GM19099 (cell line): ENCODE data around the gene ZNF608.

ENCODE experiments used
- POLR2A ChIP-seq: IDR thresholded peaks from 3 replicates; pipeline ENCODE4 v1.6.1; 2011; ENCODE audit warnings: low read depth; ENCODE audit not compliant: insufficient read length; ENCODE audit errors: extremely low read depth

The ZNF608 gene

GRCh38 chr5:124714910-124715309 lies 31.5 kb downstream of the ZNF608 start:
- TF ChIP-seq POLR2A: no peak

DNA sequence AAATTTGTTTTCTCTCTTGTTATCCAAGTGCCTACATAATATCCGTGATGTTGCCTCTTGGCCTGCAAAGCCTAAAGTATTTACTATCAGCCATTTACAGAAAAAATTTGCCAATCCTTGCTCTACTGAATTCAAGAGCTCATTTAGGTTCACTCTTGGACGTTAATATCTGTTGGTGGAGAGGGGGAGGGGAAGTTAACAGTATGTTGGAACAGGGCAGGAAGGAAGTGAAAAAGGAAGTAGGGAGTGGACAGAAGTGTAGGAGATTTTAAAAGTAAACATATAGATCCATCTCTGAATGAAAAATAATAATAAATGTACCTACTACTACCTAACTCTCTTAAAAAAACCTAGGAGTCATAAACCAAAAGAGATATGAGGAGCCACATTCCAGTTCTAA lies 32.8 kb downstream of the ZNF608 start:
- no peak for TF ChIP-seq POLR2A

GRCh38 chr5:124712731-124713305 lies 33.6 kb downstream of the ZNF608 start:
- no peak for TF ChIP-seq POLR2A

DNA sequence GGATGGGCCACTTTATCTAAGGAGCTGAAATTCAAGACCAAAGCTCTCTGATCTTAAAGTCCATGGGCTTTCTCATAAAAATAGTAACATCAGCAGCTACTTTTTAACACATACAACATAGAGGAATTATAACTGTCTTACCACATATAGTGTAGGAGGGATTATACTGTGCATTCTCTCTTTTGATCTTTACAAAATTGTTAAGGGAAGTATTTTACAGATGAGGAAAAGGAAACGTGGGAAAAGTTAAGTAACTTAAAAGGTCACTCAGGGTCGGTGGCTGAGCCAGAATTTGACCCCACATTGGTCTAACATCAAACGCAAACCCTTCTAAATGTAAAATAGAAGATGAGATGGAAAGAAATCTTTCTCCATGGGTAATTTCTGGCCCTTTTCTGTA lies 38.4 kb downstream of the ZNF608 start:
- TF ChIP-seq POLR2A: no peak

DNA sequence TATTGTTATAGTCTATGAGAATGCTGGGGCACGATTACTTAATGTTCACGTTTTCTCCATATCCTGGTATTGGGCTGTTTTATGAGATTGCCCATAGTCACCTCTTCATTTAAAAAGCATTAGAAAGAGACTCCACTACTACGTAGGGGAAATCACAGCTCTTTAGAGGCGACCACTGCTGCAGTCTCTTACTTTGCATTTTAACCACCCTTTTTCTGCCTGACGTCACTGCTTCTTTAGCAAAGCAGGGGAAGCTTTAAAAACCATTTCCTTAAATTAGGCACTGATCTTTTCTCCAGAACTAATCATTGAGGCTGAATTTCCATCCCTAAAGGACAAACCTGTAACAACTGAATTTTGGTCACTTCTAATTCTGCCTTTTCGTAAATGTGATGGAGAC lies 38.9 kb downstream of the ZNF608 start:
- TF ChIP-seq POLR2A: no peak

- TF ChIP-seq POLR2A: no peak
These were observed 39.6 kb downstream of the ZNF608 start for GRCh38 chr5:124706729-124707361.

DNA sequence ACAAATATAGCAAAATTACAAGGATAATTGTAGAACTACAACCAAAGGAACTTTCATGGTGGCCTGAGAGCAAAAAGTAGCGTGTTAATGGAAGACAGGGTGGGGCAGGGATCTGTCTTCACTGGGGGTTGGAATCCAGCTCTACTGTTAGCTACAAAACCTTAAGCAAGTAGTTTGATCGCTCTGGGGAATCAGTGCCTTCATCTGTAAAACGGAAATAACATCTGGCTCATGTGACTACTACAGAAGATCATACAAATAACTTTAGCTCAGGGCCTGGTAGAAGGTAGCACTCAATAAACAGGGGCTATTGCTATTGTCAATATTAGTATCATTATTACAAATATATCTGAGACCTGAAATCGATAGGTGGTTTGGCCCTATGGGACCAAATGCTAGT lies 40.4 kb downstream of the ZNF608 start:
- no peak for TF ChIP-seq POLR2A

GRCh38 chr5:124705577-124705976 lies 40.9 kb downstream of the ZNF608 start:
- no peak for TF ChIP-seq POLR2A

DNA sequence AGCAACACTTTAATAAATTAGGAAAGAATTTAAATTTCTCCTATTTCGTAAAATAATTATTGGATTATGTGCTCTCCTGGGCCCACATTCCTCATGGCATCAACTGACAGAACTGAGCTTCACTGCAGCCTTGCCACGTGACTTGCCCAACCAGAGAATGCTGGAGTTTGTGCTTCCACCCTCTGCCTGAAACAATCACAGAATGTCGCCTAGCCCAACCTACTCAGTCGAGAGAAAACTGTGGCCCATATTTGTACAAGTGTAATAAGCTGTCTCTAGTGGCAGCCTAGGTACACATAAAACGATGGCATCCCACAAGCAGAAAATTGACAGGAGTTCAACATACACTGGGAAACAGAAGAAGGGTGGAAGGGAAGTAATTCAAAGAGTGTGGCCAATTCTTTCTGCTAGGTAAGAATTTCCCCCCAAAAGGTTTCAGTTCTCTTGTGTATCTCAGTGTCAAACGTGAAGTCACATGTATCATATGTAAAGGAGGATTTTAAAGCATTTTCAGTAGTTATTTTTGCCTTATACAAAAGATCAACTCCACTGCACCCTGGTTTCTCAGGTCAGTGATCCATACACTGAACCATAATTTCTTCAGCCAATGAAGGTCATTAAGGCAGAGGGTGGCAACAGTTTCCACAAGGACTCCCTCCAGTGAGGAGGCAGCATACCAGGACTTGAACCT lies 41.7 kb downstream of the ZNF608 start:
- TF ChIP-seq POLR2A: no peak

DNA sequence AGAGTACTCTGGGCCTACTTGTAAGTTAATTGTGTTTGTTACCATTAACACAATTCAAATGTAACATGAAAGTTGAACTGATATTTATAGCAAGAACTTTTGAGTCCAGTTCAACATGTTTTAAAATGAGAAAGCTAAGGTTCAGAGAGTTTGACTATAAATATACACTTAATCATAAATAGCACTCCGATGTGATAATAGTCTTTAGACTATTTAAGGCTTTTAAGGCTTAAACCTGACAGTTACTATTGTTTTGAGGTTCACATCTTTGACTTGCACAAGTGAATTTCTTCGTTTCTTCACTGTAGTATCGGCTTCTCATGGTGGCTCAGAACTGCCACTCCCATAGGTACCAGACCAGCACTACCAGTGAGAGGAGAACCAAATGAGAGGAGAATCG lies 42.4 kb downstream of the ZNF608 start:
- TF ChIP-seq POLR2A: no peak

GRCh38 chr5:124702525-124702924 lies 43.9 kb downstream of the ZNF608 start:
- no peak for TF ChIP-seq POLR2A

DNA sequence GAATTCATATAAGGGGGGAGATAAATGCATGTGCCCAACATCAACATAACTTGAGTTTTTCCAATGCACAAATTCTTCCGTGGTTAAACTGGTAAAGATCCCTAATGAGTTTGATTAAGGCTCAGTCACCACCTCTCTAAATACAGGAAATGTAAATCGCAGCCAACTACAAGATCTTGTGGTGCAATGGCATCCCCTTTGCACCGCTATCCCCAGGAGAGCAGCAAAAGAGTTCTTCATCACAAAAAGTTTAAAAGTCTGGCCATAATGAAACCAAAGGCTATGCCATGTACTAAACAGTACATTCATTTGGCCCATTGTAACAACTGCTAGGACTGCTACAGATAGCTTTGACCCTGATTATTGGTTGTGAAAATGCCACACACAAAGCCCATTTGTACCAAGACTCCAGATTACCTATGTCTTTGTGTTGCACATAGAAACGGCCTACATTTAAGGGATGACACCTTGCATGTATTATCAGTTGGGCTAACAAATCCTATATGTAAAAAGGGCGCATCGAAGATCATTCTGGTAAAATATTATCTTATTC lies 44.5 kb downstream of the ZNF608 start:
- no peak for TF ChIP-seq POLR2A

DNA sequence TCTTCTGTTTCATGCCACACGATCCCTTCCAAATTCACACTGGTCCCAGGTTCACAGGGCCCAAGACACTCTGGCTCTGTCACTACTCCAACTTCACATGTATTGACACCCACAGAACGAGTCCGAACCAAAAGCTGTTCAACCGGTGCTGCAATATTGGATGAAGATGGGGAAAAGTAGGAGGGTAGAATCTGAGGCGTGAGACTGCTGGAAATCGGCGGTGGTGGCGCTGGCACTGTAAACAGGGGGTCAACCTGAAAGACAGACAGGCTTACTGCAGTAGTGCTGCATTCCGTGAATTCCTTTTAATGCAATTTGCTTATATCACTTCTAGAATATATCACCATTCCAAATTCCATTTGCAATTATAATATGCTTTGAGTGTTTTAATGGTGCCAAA lies 45.4 kb downstream of the ZNF608 start:
- TF ChIP-seq POLR2A: no peak

GRCh38 chr5:124700333-124700732 lies 46.1 kb downstream of the ZNF608 start:
- TF ChIP-seq POLR2A: no peak

DNA sequence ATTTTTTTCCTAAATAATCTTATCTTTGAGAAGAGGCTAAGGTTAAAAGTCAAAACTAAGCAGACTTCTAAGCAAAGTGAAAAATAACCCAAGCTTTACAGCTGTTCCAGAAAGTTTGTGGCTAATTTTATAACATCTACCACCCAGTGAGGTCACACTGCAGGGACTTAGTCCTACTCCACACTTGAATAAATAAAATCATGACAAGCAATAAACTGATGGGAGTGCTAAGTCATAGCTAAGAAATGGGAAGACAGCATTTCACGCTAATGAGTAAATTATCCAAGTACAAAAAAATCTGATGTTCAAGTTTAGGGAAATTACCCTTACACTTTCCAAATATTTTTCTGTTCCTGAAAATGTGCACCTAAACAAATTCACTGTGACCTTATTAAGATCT lies 47.7 kb downstream of the ZNF608 start:
- TF ChIP-seq POLR2A: no peak

- TF ChIP-seq POLR2A: no peak
These were observed 48.4 kb downstream of the ZNF608 start for GRCh38 chr5:124697933-124698591.

GRCh38 chr5:124697501-124697900 lies 48.9 kb downstream of the ZNF608 start:
- no peak for TF ChIP-seq POLR2A

- no peak for TF ChIP-seq POLR2A
These were observed 49.5 kb downstream of the ZNF608 start for GRCh38 chr5:124696898-124697297.
